Stimulated activated CD8-positive, alpha-beta memory T cell treated with anti-CD3 and anti-CD28 coated beads, Interleukin-15, amount 100 ng/mL, for 1 hour (primary cell): Measurements from ENCODE around the gene HOXC6.
"Not testable (repeated sequence)": the region's sequence is repeated elsewhere in the genome, so short reads cannot be mapped to it uniquely, and the experiment has no call there.

Source experiments
- DNase-seq: peaks from one replicate; pipeline ENCODE4 v3.0.0-alpha.2; 2020; ENCODE audit warnings: low read depth

Gene HOXC6

GRCh38 chr12:54055552-54055951, 27.3 kb downstream of the HOXC6 start:
- no peak for DNase-seq

GRCh38 chr12:54056110-54056509, 27.9 kb downstream of the HOXC6 start:
- no peak for DNase-seq

- DNase-seq, result no peak
These were observed 30.0 kb downstream of the HOXC6 start for GRCh38 chr12:54058128-54058768.

DNA sequence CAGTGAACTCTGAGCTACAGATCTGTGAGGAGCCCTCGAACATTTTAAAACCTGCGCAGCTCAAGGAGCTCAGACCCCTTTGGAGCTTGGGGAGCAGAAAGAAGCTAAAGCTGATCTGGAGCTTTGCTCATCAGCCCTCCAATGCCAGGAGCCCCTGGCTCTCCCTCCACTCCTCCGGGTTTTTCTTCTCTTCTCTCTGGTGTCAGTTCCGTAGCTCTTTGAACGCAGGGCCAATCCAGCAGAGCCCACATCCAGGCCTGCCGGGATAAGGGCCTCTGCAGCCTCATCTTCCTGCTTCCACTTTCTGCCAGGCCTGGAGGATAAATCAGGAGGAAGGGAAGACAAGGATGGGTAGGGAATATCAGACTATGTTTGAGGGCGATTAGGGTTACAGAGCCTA, 31.4 kb downstream of the HOXC6 start:
- no peak for DNase-seq

- no peak for DNase-seq
These were observed 32.1 kb downstream of the HOXC6 start for GRCh38 chr12:54060174-54060974.

GRCh38 chr12:54060975-54061778, 32.9 kb downstream of the HOXC6 start:
- no peak for DNase-seq

GRCh38 chr12:54065677-54066076, 37.4 kb downstream of the HOXC6 start:
- no peak for DNase-seq

DNA sequence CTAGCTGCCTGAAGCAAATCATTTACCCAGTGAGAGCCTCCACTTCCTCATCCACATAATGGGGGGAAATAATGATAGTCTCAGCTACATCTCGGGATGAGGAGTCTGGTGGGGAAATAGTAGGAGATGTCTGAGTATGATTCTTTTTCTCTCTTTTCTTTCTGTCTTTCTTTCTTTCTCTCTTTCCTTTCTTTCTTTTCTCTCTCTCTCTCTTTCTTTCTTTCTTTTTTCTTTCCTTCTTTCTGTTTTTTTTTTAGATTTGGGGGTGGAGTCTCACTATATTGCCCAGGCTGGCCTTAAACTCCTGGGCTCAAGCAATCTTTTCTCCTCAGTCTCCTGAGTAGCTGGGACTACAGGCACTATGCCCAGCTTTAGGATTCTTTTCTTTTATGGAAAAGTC, 38.2 kb downstream of the HOXC6 start:
- no peak for DNase-seq

GRCh38 chr12:54068418-54069070, 40.3 kb downstream of the HOXC6 start:
- DNase-seq, result no peak

GRCh38 chr12:54071942-54072341, 43.7 kb downstream of the HOXC6 start:
- no peak for DNase-seq

DNA sequence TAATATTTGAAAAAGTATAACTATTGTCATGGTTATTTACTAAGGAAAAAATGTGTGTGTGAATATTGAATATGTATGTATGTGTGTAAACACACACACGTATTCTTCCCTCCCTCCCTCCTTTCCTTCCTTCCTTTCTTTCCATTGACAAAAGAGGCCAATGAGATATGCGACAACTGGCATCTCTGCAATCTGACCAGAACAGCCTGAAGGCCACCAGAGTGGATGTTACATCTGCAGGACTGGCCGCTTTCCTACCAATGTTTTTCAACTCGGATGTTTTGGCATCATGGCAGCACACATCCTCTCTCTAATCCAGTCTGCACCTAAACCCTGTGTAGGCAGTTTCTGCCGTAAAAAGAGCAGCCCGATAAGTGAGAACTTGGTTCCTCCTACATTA, 46.1 kb downstream of the HOXC6 start:
- DNase-seq, result no peak

- DNase-seq, result no peak
These were observed 47.2 kb downstream of the HOXC6 start for GRCh38 chr12:54075409-54075808.

GRCh38 chr12:54075974-54076373, 47.7 kb downstream of the HOXC6 start:
- no peak for DNase-seq

- DNase-seq, result not testable (repeated sequence)
These were observed 49.6 kb downstream of the HOXC6 start for GRCh38 chr12:54077843-54078242.

DNA sequence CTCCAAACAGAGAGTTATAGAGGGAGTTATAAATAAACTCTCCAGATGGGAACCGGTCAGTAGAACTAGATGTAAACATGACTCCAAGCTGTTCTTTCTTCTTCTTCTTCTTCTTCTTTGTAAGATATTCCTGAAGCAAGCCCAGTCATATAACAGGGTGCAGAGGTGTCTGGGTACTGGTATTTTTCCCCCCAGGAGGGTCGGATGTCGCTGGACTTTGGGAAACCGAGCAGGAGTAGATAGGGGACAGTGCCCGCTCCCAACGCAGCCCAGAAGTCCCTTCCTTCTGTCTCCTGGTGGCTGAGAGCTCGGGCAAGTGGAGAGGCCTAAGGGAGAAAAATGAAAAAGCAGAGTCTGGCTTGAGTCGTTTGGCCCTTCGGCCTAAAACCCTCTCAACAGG, 50.9 kb downstream of the HOXC6 start:
- DNase-seq, result not testable (repeated sequence)
